Pons (tissue), 1 donor: ENCODE results near the gene GNG7.
"Not testable (repeated sequence)": the region's sequence is repeated elsewhere in the genome, so short reads cannot be mapped to it uniquely, and the experiment has no call there.

Source experiments
- DNase-seq: peaks from one replicate; pipeline ENCODE4 v3.0.0-alpha.2; 2016; ENCODE audit warnings: low spot score

The GNG7 gene

GRCh38 chr19:2675892-2676291 is 26.6 kb downstream of the GNG7 start:
- DNase-seq: no peak

- DNase-seq: no peak
These were observed 32.3 kb downstream of the GNG7 start for GRCh38 chr19:2670217-2670616.

GRCh38 chr19:2668175-2668763 is 34.2 kb downstream of the GNG7 start:
- no peak for DNase-seq

- not testable (repeated sequence) for DNase-seq
These were observed 35.1 kb downstream of the GNG7 start for GRCh38 chr19:2667349-2667748.

GRCh38 chr19:2666344-2666994 is 36.0 kb downstream of the GNG7 start:
- DNase-seq: no peak

- peak; percentile 45 for DNase-seq
These were observed 37.4 kb downstream of the GNG7 start for GRCh38 chr19:2665103-2665502.

- peak; percentile 64 for DNase-seq
These were observed 38.4 kb downstream of the GNG7 start for GRCh38 chr19:2663920-2664571.

GRCh38 chr19:2661615-2662014 is 40.9 kb downstream of the GNG7 start:
- no peak for DNase-seq

- no peak for DNase-seq
These were observed 42.5 kb downstream of the GNG7 start for GRCh38 chr19:2659856-2660432.

- no peak for DNase-seq
These were observed 46.0 kb downstream of the GNG7 start for GRCh38 chr19:2656533-2656932.

- DNase-seq: no peak
These were observed 48.5 kb downstream of the GNG7 start for GRCh38 chr19:2653710-2654707.

- DNase-seq: no peak
These were observed 49.3 kb downstream of the GNG7 start for GRCh38 chr19:2653218-2653617.

GRCh38 chr19:2652504-2653099 is 49.9 kb downstream of the GNG7 start:
- DNase-seq: no peak

GRCh38 chr19:2651002-2651733 is 51.3 kb downstream of the GNG7 start:
- DNase-seq: not testable (repeated sequence)

- DNase-seq: no peak
These were observed 52.0 kb downstream of the GNG7 start for GRCh38 chr19:2650515-2650914.

- peak; percentile 82 for DNase-seq
These were observed 54.0 kb downstream of the GNG7 start for GRCh38 chr19:2648528-2648937.

GRCh38 chr19:2648099-2648498 is 54.4 kb downstream of the GNG7 start:
- DNase-seq: no peak

GRCh38 chr19:2646866-2647535 is 55.5 kb downstream of the GNG7 start:
- DNase-seq: no peak

GRCh38 chr19:2645826-2646225 is 56.7 kb downstream of the GNG7 start:
- no peak for DNase-seq

GRCh38 chr19:2643123-2643737 is 59.3 kb downstream of the GNG7 start:
- not testable (repeated sequence) for DNase-seq
